ENCODE data around the gene ROBO1.

DNA sequence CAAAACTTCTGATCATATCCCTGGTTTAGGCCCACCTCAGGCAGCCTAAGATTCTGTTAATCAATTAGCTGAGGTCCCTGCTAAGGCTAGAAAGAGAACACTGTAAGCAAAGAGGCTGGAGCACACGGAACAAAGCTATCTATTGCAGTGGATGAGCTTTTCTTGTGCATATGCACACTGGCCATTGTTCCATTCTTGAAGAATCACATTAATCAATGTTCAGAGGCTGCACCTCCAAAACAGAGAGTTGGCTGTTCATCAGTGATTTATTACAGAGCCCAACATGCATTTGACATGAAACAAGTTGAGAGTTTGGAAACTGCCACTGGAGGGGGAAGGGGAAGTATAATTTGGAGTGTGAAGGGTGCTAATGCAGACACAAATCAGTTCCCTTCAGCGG lies 873.0 kb downstream of the ROBO1 start:
- no peak for TF ChIP-seq POLR2A (IDR thresholded peaks at IDR 0.05; ENCODE audit: insufficient read depth in 1 of 2, low read depth in 2 of 2, low read length in 2 of 2)
- no peak for TF ChIP-seq RNF2 (conservative IDR thresholded peaks at IDR 0.05; ENCODE audit: low read depth)
- TF ChIP-seq TGIF2 (CRISPR knock-in tag; IDR thresholded peaks at IDR 0.05): no peak
- TF ChIP-seq, protein P1, sequence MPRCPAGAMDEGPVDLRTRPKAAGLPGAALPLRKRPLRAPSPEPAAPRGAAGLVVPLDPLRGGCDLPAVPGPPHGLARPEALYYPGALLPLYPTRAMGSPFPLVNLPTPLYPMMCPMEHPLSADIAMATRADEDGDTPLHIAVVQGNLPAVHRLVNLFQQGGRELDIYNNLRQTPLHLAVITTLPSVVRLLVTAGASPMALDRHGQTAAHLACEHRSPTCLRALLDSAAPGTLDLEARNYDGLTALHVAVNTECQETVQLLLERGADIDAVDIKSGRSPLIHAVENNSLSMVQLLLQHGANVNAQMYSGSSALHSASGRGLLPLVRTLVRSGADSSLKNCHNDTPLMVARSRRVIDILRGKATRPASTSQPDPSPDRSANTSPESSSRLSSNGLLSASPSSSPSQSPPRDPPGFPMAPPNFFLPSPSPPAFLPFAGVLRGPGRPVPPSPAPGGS (CRISPR knock-in tag; IDR thresholded peaks at IDR 0.05): no peak
- TF ChIP-seq U2AF1 (optimal IDR thresholded peaks at IDR 0.05; ENCODE audit: low read depth, low read length): no peak
